Ovary (tissue), 3 donors: ENCODE results near the gene TENM4.

ENCODE experiments used
- EP300 ChIP-seq: sonication (generic); formaldehyde crosslinking; IDR thresholded peaks from one replicate; pipeline ENCODE4 v1.6.1; 2017; ENCODE audit warnings: antibody characterized with exemption
- POLR2A ChIP-seq: fragments of 450-650 bp; IDR thresholded peaks from one replicate; pipeline ENCODE4 v1.6.1; 2017; ENCODE audit warnings: antibody characterized with exemption, mild to moderate bottlenecking, moderate library complexity
- TF ChIP-seq, protein P1 (sequence below), 3 donors: fragments of 450-650 bp in 2 of 3; fragments of 200-600 bp in 1 of 3; IDR thresholded peaks; one replicate each; pipeline versions ENCODE4 v1.5.1 to v1.8.0; 2016 to 2022; ENCODE audit warnings: antibody characterized with exemption in 3 of 3, mild to moderate bottlenecking in 1 of 3
- donor health status: DM: no; HTN: no; CAD: no.

DNA sequence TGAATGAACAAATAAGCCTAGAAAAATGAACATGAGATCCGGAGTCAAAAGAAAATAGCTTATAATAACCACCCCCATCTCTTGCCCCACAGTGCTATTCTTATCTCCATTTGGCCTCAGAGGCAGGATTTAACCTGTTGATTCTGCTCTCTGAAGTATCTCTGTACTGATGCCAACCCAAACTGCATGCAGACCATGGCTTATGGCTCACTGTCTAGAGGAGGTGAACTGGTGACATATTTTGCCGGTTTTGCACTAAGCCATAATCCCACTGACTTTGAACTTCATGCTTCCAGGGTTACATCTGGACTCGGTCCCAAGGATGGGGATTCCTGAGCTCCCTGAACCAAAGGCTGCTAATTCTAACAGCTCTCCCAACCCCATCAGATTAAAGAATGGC lies 397.1 kb downstream of the TENM4 start:
- TF ChIP-seq, protein P1, sequence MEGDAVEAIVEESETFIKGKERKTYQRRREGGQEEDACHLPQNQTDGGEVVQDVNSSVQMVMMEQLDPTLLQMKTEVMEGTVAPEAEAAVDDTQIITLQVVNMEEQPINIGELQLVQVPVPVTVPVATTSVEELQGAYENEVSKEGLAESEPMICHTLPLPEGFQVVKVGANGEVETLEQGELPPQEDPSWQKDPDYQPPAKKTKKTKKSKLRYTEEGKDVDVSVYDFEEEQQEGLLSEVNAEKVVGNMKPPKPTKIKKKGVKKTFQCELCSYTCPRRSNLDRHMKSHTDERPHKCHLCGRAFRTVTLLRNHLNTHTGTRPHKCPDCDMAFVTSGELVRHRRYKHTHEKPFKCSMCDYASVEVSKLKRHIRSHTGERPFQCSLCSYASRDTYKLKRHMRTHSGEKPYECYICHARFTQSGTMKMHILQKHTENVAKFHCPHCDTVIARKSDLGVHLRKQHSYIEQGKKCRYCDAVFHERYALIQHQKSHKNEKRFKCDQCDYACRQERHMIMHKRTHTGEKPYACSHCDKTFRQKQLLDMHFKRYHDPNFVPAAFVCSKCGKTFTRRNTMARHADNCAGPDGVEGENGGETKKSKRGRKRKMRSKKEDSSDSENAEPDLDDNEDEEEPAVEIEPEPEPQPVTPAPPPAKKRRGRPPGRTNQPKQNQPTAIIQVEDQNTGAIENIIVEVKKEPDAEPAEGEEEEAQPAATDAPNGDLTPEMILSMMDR (IDR thresholded peaks at IDR 0.05): no peak
- TF ChIP-seq POLR2A (no peak), EP300 (no peak)
